K562 (cell line): ENCODE data around the gene TMC5. TPM values are rescaled to one million over a fixed set of nuclear protein-coding genes. Genes with fewer than 3 reads are reported as not detected.
"Not testable (repeated sequence)": the region's sequence is repeated elsewhere in the genome, so short reads cannot be mapped to it uniquely, and the experiment has no call there.

ENCODE experiments used
- ATAC-seq: fragments of 200-7000 bp; cut with Tn5 transposase; 3 replicates; pipeline ENCODE4 v1.9.1; 2020; ENCODE audit warnings: moderate library complexity
- BruUV-seq: library from RNA; stranded (reverse); fragments of 400-500 nt; replicated peaks from 2 replicates; lab custom pipeline; 2021; lab: Mats Ljungman, UMichigan
- CTCF ChIA-PET: fragments of 300-600 bp; formaldehyde crosslinking; extraction: SDS; loops from one replicate; lab custom pipeline; 2021; ENCODE audit warnings: low intra/inter-chr PET ratio; lab: Yijun Ruan, JAX
- POLR2A ChIA-PET: fragments of 300-600, 350-650 bp; sonication (Branson Sonifier 250); formaldehyde crosslinking; extraction: SDS; loops from one replicate; lab custom pipeline; 2021; ENCODE audit warnings: antibody characterized with exemption, inconsistent platforms; lab: Yijun Ruan, JAX
- DNase-seq, 4 experiments: peaks; one replicate each; pipeline versions ENCODE4 v3.0.0 to v3.0.0-alpha.2; 2011 to 2018; ENCODE audit warnings: low spot score in 3 of 4, mixed read lengths in 3 of 4; ENCODE audit errors: extremely low read depth in 1 of 4
- FAIRE-seq: peaks from 2 replicates; lab custom pipeline; 2011; peaks lifted over from hg19 to GRCh38; lab: Jason Lieb, UNC
- H2AFZ ChIP-seq: 2 replicates; pipeline ENCODE4 v1.6.0; 2011; ENCODE audit warnings: low read depth, low read length, control low read depth, inconsistent platforms
- H3K27ac ChIP-seq: fragments of 200-600 bp; 3 replicates; pipeline ENCODE4 v1.8.0; 2011; ENCODE audit warnings: low read depth, mild to moderate bottlenecking, control low read depth, inconsistent platforms, low read length, moderate library complexity, mixed read lengths; ENCODE audit errors: extremely low read depth
- H3K27me3 ChIP-seq, 2 experiments: fragments of 300-600 bp in 1 of 2; 2 replicates in 1 of 2; 3 replicates in 1 of 2; pipeline versions ENCODE4 v1.6.0 to v1.8.0; 2011; ENCODE audit warnings: inconsistent platforms in 2 of 2, low read length in 2 of 2, mild to moderate bottlenecking in 1 of 2, mixed read lengths in 1 of 2, moderate library complexity in 1 of 2; ENCODE audit not compliant: control insufficient read depth in 2 of 2, insufficient read depth in 2 of 2
- H3K36me3 ChIP-seq: fragments of 300-600 bp; 3 replicates; pipeline ENCODE4 v1.8.0; 2011; ENCODE audit warnings: mild to moderate bottlenecking, low read length, inconsistent platforms; ENCODE audit not compliant: control insufficient read depth, insufficient read depth
- H3K4me1 ChIP-seq, 2 experiments: fragments of 200-600 bp in 1 of 2; replicated peaks in 1 of 2; 2 replicates in 1 of 2; 3 replicates in 1 of 2; pipeline versions ENCODE4 v1.5.1 to v1.8.0; 2011; ENCODE audit warnings: inconsistent platforms in 2 of 2, low read length in 2 of 2, mild to moderate bottlenecking in 1 of 2, mixed read lengths in 1 of 2, moderate library complexity in 1 of 2; ENCODE audit not compliant: control insufficient read depth in 2 of 2, insufficient read depth in 2 of 2
- H3K4me2 ChIP-seq: 2 replicates; pipeline ENCODE4 v1.6.1; 2011; ENCODE audit warnings: low read length, control low read depth, inconsistent platforms, mixed read lengths; ENCODE audit not compliant: insufficient read depth
- H3K4me3 ChIP-seq: fragments of 200-600 bp; sonication (generic), shearing (Covaris generic); 2 replicates; pipeline ENCODE4 v1.5.1; 2016; ENCODE audit warnings: control low read depth, inconsistent platforms
- H3K79me2 ChIP-seq: fragments of 200-600 bp; 3 replicates; pipeline ENCODE4 v1.8.0; 2011; ENCODE audit warnings: low read length, inconsistent platforms; ENCODE audit not compliant: control insufficient read depth, insufficient read depth
- H3K9ac ChIP-seq, 2 experiments: 2 replicates each; pipeline versions ENCODE4 v1.6.0 to v1.6.1; 2011; ENCODE audit warnings: low read depth in 2 of 2, low read length in 2 of 2, control low read depth in 1 of 2, inconsistent platforms in 1 of 2, mild to moderate bottlenecking in 1 of 2, mixed read lengths in 1 of 2; ENCODE audit not compliant: insufficient read depth in 1 of 2
- H3K9me1 ChIP-seq: one replicate; pipeline ENCODE4 v1.6.0; 2011; ENCODE audit warnings: inconsistent platforms, mild to moderate bottlenecking, low read length, moderate library complexity; ENCODE audit not compliant: control insufficient read depth, insufficient read depth
- H3K9me3 ChIP-seq: replicated peaks from 2 replicates; pipeline ENCODE4 v1.5.1; 2011; ENCODE audit warnings: low read depth, low read length, inconsistent platforms; ENCODE audit not compliant: control insufficient read depth, insufficient read depth
- H4K20me1 ChIP-seq: replicated peaks from 2 replicates; pipeline ENCODE4 v1.6.1; 2011; ENCODE audit warnings: low read length, inconsistent platforms, mixed read lengths; ENCODE audit not compliant: control insufficient read depth, insufficient read depth
- BRD9 ChIP-seq: fragments of 450-650 bp; IDR thresholded peaks from 2 replicates; pipeline ENCODE4 v1.6.1; 2018; ENCODE audit warnings: low read depth; ENCODE audit not compliant: partially characterized antibody
- CBX3 ChIP-seq, 2 experiments: IDR thresholded peaks; 1 replicate in 1 of 2; 2 replicates in 1 of 2; pipeline ENCODE4 v1.6.1; 2012; ENCODE audit warnings: inconsistent platforms in 2 of 2, low read length in 2 of 2, borderline replicate concordance in 1 of 2, control low read depth in 1 of 2
- KLF10 ChIP-seq: fragments of 250-450 bp; sonication (Bioruptor Pico); IDR thresholded peaks from 2 replicates; pipeline ENCODE4 v1.6.1; 2021; ENCODE audit warnings: matching md5 sums
- RBM17 ChIP-seq: fragments of 200-400 bp; formaldehyde crosslinking; IDR thresholded peaks from 2 replicates; pipeline ENCODE4 v1.6.1; 2017; ENCODE audit warnings: low read depth, mild to moderate bottlenecking, low read length, borderline replicate concordance
- RBM25 ChIP-seq: fragments of 200-400 bp; formaldehyde crosslinking; IDR thresholded peaks from 2 replicates; pipeline ENCODE4 v1.6.1; 2018; ENCODE audit warnings: low read length, low read depth, moderate library complexity; ENCODE audit not compliant: severe bottlenecking
- ZFP36 ChIP-seq: fragments of 150-350 bp; IDR thresholded peaks from 2 replicates; pipeline ENCODE4 v1.6.1; 2018; ENCODE audit warnings: low read length, low read depth; ENCODE audit not compliant: partially characterized antibody
- ZNF146 ChIP-seq: IDR thresholded peaks from one replicate; pipeline ENCODE4 v1.6.1; 2018; ENCODE audit warnings: missing compliant biosample characterization; ENCODE audit not compliant: unreplicated experiment
- ZNF431 ChIP-seq: sonication (generic); formaldehyde crosslinking; IDR thresholded peaks from 2 replicates; pipeline ENCODE4 v1.8.0; 2022; ENCODE audit warnings: mild to moderate bottlenecking, missing genetic modification reagents
- WGBS: fragments of 100-300 bp; shearing (Covaris generic); methylation state at CpG from one replicate; pipeline ENCODE4 v1.1.6; 2016; ENCODE audit warnings: low coverage, mixed read lengths; ENCODE audit not compliant: insufficient coverage; ENCODE audit errors: missing lambda C conversion rate; 5-methylcytosine and 5-hydroxymethylcytosine counted together
- in situ Hi-C: fragments of 300-500 bp; cut with MboI; formaldehyde crosslinking; loops from 4 replicates; pipeline ENCODE4 v1.15.0; 2018; ENCODE audit warnings: inconsistent platforms, mixed read lengths
- intact Hi-C: fragments of 100-400 bp; cut with micrococcal nuclease; formaldehyde crosslinking; loops from 2 replicates; pipeline ENCODE4 v1.14.2; 2022
- polyA plus RNA-seq, 8 experiments: library from polyadenylated mRNA; depleted of rRNA in 4 of 8; stranded (reverse) in 5 of 8; unstranded in 3 of 8; fragments of >200 nt; fragmentation: Nextera tagmentation in 2 of 8; fragmentation: Illumina TruSeq in 1 of 8; extraction: Ambion mirVana in 2 of 8; extraction: Trizol in 1 of 8; gene quantifications; 2 replicates each; pipeline versions ENCODE4 v1.2.1 to v1.2.3, GENCODE V29; 2011 to 2014; ENCODE audit warnings: inconsistent platforms in 1 of 8, missing spikeins in 1 of 8
- total RNA-seq, 7 experiments: library from RNA; depleted of rRNA in 6 of 7; stranded (reverse); fragments of >200 nt in 6 of 7; fragmentation: Illumina TruSeq in 2 of 7; extraction: Trizol in 2 of 7; gene quantifications; 2 replicates each; pipeline versions ENCODE4 v1.2.1 to v1.2.3, GENCODE V29; 2011 to 2021; ENCODE audit warnings: low replicate concordance in 1 of 7

Gene TMC5
- total and polyA plus RNA-seq, 9 of the 15 experiments (the other 6 are each of a cell fraction or from before 2014, with no cell fraction given): 0.83 to 2.6 (median 1.6) TPM

- POLR2A ChIA-PET, FAIRE-seq: not testable (repeated sequence)
Measured at GRCh38 chr16:19372541-19372940, 45.1 kb upstream of the TMC5 start.

GRCh38 chr16:19374402-19374801 lies 43.3 kb upstream of the TMC5 start:
- Histone ChIP-seq H3K27me3 (no peaks in the 10 kb centered on the region; a peak in 2 of 5 replicates), H3K4me1 (no peaks in the 10 kb centered on the region), H3K4me2 (no peak overlapping the region), H3K9ac (no peak overlapping the region), H3K36me3 (no peaks in the 10 kb centered on the region), H3K9me1 (no peaks in the 10 kb centered on the region), H3K4me3 (no peak overlapping the region), H3K9me3 (no peaks in the 10 kb centered on the region), H3K79me2 (no peaks in the 10 kb centered on the region), H4K20me1 (no peaks in the 10 kb centered on the region), H2AFZ (no peak overlapping the region), H3K27ac (no peak overlapping the region)
- no peak for ATAC-seq
- ChIA-PET POLR2A (no interaction called here), CTCF (interaction anchor here (3.4 kb wide), 1 partner anchor 288 kb away, joined by 29 read pairs; no protein-coding TSS in a partner anchor)
- in situ Hi-C loops (loop anchor here (10.0 kb wide), 2 partner anchors 200 to 390 kb away; partner anchors contain the start of gene TMC7), intact Hi-C loops (loop anchor here (2.0 to 10.0 kb wide), 2 partner anchors 152 to 200 kb away; no protein-coding TSS in a partner anchor)
- FAIRE-seq: no peak
- WGBS: 32% methylated on average over 3 of the region's 3 CpGs
- no peak for DNase-seq
- no TSS peak for BruUV-seq
- TF ChIP-seq RBM17 (no peak), KLF10 (CRISPR knock-in tag) (no peak), BRD9 (no peak), ZNF146 (CRISPR knock-in tag) (peak; percentile 58), RBM25 (peak; percentile 25)

More at GRCh38 chr16:19372541-19372940, 45.1 kb upstream of the TMC5 start:
- H3K79me2 ChIP-seq, H3K9ac ChIP-seq, H3K36me3 ChIP-seq, H3K9me1 ChIP-seq, CTCF ChIA-PET, DNase-seq, H2AFZ ChIP-seq, H3K4me3 ChIP-seq, H3K27me3 ChIP-seq, ATAC-seq, BruUV-seq, H3K9me3 ChIP-seq, H3K4me2 ChIP-seq, H4K20me1 ChIP-seq, H3K27ac ChIP-seq, H3K4me1 ChIP-seq: not testable (repeated sequence)
- TF ChIP-seq ZFP36: peak; percentile 16
- TF ChIP-seq CBX3 (IDR thresholded peaks at IDR 0.05; ENCODE audit: borderline replicate concordance in 1 of 2, low read length in 2 of 2): 0 out of 3 replicates have a peak, but pooled peaks of 1 of the 2 experiments have one; percentile 16
- peak; percentile 92 for TF ChIP-seq ZNF431
- in situ Hi-C loops: loop anchor here (10.0 kb wide), 2 partner anchors 198 to 388 kb away; partner anchors contain the start of gene TMC7
- intact Hi-C loops: loop anchor here (10.0 kb wide), 1 partner anchor 198 kb away; no protein-coding TSS in a partner anchor
- WGBS: 4% methylated on average over 7 of the region's 7 CpGs
